SU-DHL-6 (cell line): Measurements from ENCODE around the gene R3HDM2.

Experiments used
- CTCF ChIP-seq: fragments of 200-600 bp; sonication (generic); IDR thresholded peaks from one replicate; pipeline ENCODE4 v1.5.1; 2017; ENCODE audit warnings: antibody characterized with exemption, mild to moderate bottlenecking, low read length, moderate library complexity; ENCODE audit not compliant: insufficient read depth, poor library complexity, severe bottlenecking
- EZH2phosphoT487 ChIP-seq: fragments of 200-600 bp; sonication (generic), shearing (Covaris generic); conservative IDR thresholded peaks from 2 replicates; pipeline ENCODE4 v1.6.1; 2018; ENCODE audit warnings: mild to moderate bottlenecking, antibody characterized with exemption, low read length, moderate library complexity, mixed read lengths

GRCh38 chr12:57250541-57250940, 180.3 kb downstream of the R3HDM2 start:
- TF ChIP-seq CTCF (no peak), EZH2phosphoT487 (no peak)
